ENCODE data around the gene MATN4.

Gene MATN4

GRCh38 chr20:45293041-45294002 is 14.8 kb downstream of the MATN4 start:
- peak in 49 of 56 donors; percentile 9 to 82 (median 43) for DNase-seq

GRCh38 chr20:45292343-45292742 is 15.8 kb downstream of the MATN4 start:
- no peak for DNase-seq

- DNase-seq = no peak
Observed at GRCh38 chr20:45291526-45291925, 16.6 kb downstream of the MATN4 start.

GRCh38 chr20:45290677-45291355 is 17.3 kb downstream of the MATN4 start:
- peak in 50 of 56 donors; percentile 3 to 90 (median 48) for DNase-seq

GRCh38 chr20:45289942-45290676 is 18.0 kb downstream of the MATN4 start:
- no peak for DNase-seq

- DNase-seq = no peak
Observed at GRCh38 chr20:45288860-45289259, 19.2 kb downstream of the MATN4 start.

GRCh38 chr20:45288376-45288775 is 19.7 kb downstream of the MATN4 start:
- no peak for DNase-seq

GRCh38 chr20:45283551-45284057 is 24.5 kb downstream of the MATN4 start:
- DNase-seq = no peak

GRCh38 chr20:45282700-45283550 is 25.2 kb downstream of the MATN4 start:
- no peak for DNase-seq

GRCh38 chr20:45279992-45280391 is 28.1 kb downstream of the MATN4 start:
- no peak for DNase-seq

GRCh38 chr20:45275338-45275737 is 32.8 kb downstream of the MATN4 start:
- no peak for DNase-seq

- DNase-seq = no peak
Observed at GRCh38 chr20:45269754-45270270, 38.3 kb downstream of the MATN4 start.

- no peak for DNase-seq
Observed at GRCh38 chr20:45269056-45269455, 39.0 kb downstream of the MATN4 start.

- no peak for DNase-seq
Observed at GRCh38 chr20:45268531-45268930, 39.6 kb downstream of the MATN4 start.

GRCh38 chr20:45266977-45267376 is 41.1 kb downstream of the MATN4 start:
- no peak for DNase-seq

GRCh38 chr20:45263556-45264266 is 44.4 kb downstream of the MATN4 start:
- DNase-seq = no peak

- no peak for DNase-seq
Observed at GRCh38 chr20:45258664-45259063, 49.4 kb downstream of the MATN4 start.

- DNase-seq = no peak
Observed at GRCh38 chr20:45258259-45258658, 49.8 kb downstream of the MATN4 start.

GRCh38 chr20:45257711-45258110 is 50.4 kb downstream of the MATN4 start:
- no peak for DNase-seq

GRCh38 chr20:45257161-45257560 is 50.9 kb downstream of the MATN4 start:
- no peak for DNase-seq

Data from amygdala (tissue), 56 donors.